Large intestine (tissue), 3 donors: Measurements from ENCODE around the gene KCNQ1. TPM values are rescaled to one million over a fixed set of nuclear protein-coding genes. Genes with fewer than 3 reads are reported as not detected.

ENCODE experiments used
- DNase-seq, 2 donors: peaks; one replicate each; pipeline versions ENCODE4 v3.0.0 to v3.0.0-alpha.2; 2013
- H3K27ac ChIP-seq: one replicate; pipeline ENCODE4 v1.5.1; 2013; ENCODE audit warnings: low read length
- H3K27me3 ChIP-seq: 2 replicates; pipeline ENCODE4 v1.6.1; 2013; ENCODE audit warnings: low read length; ENCODE audit not compliant: control insufficient read depth, insufficient read depth
- H3K36me3 ChIP-seq: 2 replicates; pipeline ENCODE4 v1.6.1; 2013; ENCODE audit warnings: low read length; ENCODE audit not compliant: control insufficient read depth, insufficient read depth
- H3K4me1 ChIP-seq: one replicate; pipeline ENCODE4 v1.6.1; 2013; ENCODE audit warnings: low read length; ENCODE audit not compliant: control insufficient read depth, insufficient read depth
- H3K4me3 ChIP-seq: one replicate; pipeline ENCODE4 v1.5.1; 2013; ENCODE audit warnings: low read length
- H3K9me3 ChIP-seq: one replicate; pipeline ENCODE4 v1.6.1; 2013; ENCODE audit warnings: mild to moderate bottlenecking, low read depth, low read length, moderate library complexity; ENCODE audit not compliant: control insufficient read depth
- WGBS: methylation state at CpG from one replicate; pipeline ENCODE4 v1.1.5; 2013; ENCODE audit warnings: low lambda C conversion rate; ENCODE audit not compliant: insufficient coverage; 5-methylcytosine and 5-hydroxymethylcytosine counted together
- polyA plus RNA-seq: library from polyadenylated mRNA; unstranded; fragments of 120-200 nt; gene quantifications from one replicate; pipeline ENCODE4 v1.2.1, GENCODE V29; 2013

Gene KCNQ1
- polyA plus RNA-seq, 1 donor = 19.5 TPM

GRCh38 chr11:2426221-2426620 is 18.6 kb upstream of the KCNQ1 start:
- H3K36me3 ChIP-seq = no peaks in the 10 kb centered on the region
- H3K4me1 ChIP-seq = no peaks in the 10 kb centered on the region
- no CpG with 5 or more reads among the region's 13 CpGs for WGBS
- H3K27ac ChIP-seq = no peak overlapping the region
- H3K4me3 ChIP-seq = no peak overlapping the region
- no peaks in the 10 kb centered on the region for H3K27me3 ChIP-seq
- no peak for DNase-seq
- H3K9me3 ChIP-seq = peaks cover 18% of the 10 kb centered on the region

DNA sequence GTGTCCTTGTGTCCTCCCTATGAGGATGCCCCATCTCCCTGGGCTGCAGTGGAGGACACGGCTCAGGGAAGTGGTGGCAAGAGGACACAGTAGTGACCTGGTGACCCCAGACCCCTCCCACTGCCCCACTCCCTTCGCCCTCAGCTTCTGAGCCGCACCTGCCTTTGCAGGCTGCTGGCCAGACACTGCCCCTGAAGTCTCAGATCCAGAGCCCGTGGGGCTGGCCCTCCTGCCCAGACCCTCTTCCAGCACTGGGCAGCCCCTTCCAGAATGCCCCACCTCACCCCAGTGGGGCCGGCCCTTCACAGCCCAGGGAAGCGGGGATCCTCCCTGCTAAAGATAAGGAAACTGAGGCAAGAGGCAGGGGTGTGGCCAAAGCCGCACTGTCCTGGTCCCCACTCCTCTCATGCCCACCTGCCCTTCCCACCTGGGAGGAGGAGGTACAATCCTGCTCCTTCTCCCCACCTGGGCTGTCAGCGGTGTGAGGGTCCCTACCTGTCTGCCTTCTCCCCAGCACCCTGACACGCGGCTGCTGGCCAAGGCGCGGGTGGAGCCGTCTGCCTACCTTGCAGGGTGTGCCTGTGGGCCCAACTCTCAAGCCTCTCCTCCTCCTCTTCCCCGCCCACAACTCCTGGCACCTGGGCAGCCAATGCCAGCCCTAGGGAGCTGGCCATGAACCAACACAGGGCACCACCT is 17.8 kb upstream of the KCNQ1 start:
- H3K27ac ChIP-seq = no peak overlapping the region
- no peak overlapping the region for H3K4me3 ChIP-seq
- H3K36me3 ChIP-seq = no peaks in the 10 kb centered on the region
- no peaks in the 10 kb centered on the region for H3K4me1 ChIP-seq
- WGBS = no CpG with 5 or more reads among the region's 14 CpGs
- no peaks in the 10 kb centered on the region for H3K27me3 ChIP-seq
- H3K9me3 ChIP-seq = peaks cover 18% of the 10 kb centered on the region
- DNase-seq = no peak

DNA sequence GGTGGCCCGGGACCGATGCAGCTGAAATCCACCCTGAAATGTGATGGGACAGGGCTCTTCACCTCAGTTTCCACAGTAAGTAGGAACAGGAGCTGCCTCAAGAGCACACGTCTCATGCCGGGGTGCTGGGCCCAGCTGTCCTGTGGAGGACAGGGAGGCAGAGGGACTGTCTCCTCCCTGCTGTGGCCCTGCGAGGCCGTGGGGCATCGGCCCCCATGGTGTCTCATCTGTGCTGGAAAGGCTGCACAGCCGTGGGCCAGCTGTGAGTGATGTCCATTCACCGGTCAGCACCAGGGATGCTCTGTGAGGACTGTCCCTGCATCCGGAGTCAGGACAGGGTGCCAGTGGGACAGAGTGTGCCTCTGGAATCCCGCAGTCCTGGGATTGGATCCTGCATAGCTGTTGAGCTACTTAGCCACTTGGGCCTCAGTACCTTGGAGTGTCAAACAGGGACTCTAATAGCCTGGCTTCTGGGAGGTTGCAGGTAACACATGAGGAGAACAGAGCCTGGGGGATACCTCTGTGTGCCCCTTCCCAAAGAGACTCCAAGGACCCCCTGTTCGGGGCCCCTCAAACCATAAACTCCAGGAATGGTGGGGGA is 17.0 kb upstream of the KCNQ1 start:
- Histone ChIP-seq H3K9me3 (peaks cover 18% of the 10 kb centered on the region), H3K4me3 (no peak overlapping the region), H3K36me3 (no peaks in the 10 kb centered on the region), H3K27ac (no peak overlapping the region), H3K27me3 (no peaks in the 10 kb centered on the region), H3K4me1 (no peaks in the 10 kb centered on the region)
- no peak for DNase-seq
- no CpG with 5 or more reads among the region's 12 CpGs for WGBS

- no peaks in the 10 kb centered on the region for H3K4me1 ChIP-seq
- no peaks in the 10 kb centered on the region for H3K36me3 ChIP-seq
- no peak overlapping the region for H3K4me3 ChIP-seq
- H3K27ac ChIP-seq = no peak overlapping the region
- WGBS = 92% methylated on average over 2 of the region's 8 CpGs
- DNase-seq = peak in 1 of 2 donors; percentile 35
- H3K9me3 ChIP-seq = peaks cover 18% of the 10 kb centered on the region
- H3K27me3 ChIP-seq = no peaks in the 10 kb centered on the region
Observed at GRCh38 chr11:2428322-2428795, 16.4 kb upstream of the KCNQ1 start.

- no CpG with 5 or more reads among the region's 1 CpG for WGBS
- Histone ChIP-seq H3K27ac (no peak overlapping the region), H3K4me1 (no peaks in the 10 kb centered on the region), H3K9me3 (peaks cover 15% of the 10 kb centered on the region), H3K27me3 (no peaks in the 10 kb centered on the region), H3K36me3 (no peaks in the 10 kb centered on the region), H3K4me3 (no peak overlapping the region)
- no peak for DNase-seq
Observed at GRCh38 chr11:2431395-2431794, 13.4 kb upstream of the KCNQ1 start.

GRCh38 chr11:2432171-2432621 is 12.6 kb upstream of the KCNQ1 start:
- Histone ChIP-seq H3K36me3 (no peaks in the 10 kb centered on the region), H3K4me1 (no peaks in the 10 kb centered on the region), H3K27me3 (no peaks in the 10 kb centered on the region), H3K4me3 (no peak overlapping the region), H3K9me3 (peaks cover 15% of the 10 kb centered on the region), H3K27ac (no peak overlapping the region)
- no peak for DNase-seq
- no CpG with 5 or more reads among the region's 15 CpGs for WGBS

DNA sequence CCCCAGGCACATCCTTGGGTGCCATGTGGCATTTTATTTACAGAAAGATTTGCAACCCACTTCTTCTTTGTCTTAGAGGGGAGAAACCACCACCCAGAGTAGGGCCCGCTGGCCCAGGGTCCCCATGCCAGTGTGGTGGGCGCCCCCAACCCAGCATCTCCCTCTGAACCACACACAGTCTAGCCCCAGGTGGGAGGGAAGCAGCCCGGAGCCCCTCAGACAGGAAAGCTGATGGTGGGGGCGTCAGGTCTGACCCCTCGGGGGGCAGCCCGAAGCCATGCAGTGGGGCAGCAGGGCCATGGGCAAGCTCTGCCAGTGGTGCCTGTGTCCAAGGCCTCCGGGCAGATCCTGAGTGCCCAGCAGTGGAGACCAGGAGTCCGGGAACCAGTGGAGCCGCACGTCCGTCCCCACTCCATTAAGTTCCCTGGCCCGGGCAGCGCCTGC is 12.2 kb upstream of the KCNQ1 start:
- Histone ChIP-seq H3K4me3 (no peak overlapping the region), H3K27ac (no peak overlapping the region), H3K36me3 (no peaks in the 10 kb centered on the region), H3K9me3 (peaks cover 15% of the 10 kb centered on the region), H3K27me3 (no peaks in the 10 kb centered on the region), H3K4me1 (no peaks in the 10 kb centered on the region)
- no CpG with 5 or more reads among the region's 13 CpGs for WGBS
- DNase-seq = no peak

- Histone ChIP-seq H3K27ac (no peak overlapping the region), H3K36me3 (no peaks in the 10 kb centered on the region), H3K9me3 (peaks cover 15% of the 10 kb centered on the region), H3K27me3 (no peaks in the 10 kb centered on the region), H3K4me1 (no peaks in the 10 kb centered on the region), H3K4me3 (no peak overlapping the region)
- no peak for DNase-seq
- no CpG with 5 or more reads among the region's 22 CpGs for WGBS
Observed at GRCh38 chr11:2433106-2433925, 11.5 kb upstream of the KCNQ1 start.

DNA sequence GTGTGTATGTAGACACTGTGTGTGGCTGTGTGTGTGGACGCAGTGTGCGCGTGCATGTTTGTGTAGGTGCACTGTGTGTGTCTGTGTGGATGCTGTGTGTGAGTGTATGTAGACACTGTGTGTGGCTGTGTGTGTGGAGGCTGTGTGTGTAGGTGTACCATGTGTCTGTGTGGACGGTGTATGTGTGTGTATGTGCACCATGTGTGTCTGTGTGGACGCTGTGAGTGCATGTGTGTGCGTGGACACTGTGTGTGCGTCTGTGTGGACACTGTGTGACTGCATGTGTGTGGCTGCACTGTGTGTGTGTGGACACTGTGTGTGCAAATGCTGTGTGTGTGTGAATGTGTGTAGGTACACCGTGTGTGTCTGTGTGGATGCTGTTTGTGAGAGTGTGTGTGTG is 10.8 kb upstream of the KCNQ1 start:
- no peaks in the 10 kb centered on the region for H3K4me1 ChIP-seq
- no peak overlapping the region for H3K27ac ChIP-seq
- no peaks in the 10 kb centered on the region for H3K27me3 ChIP-seq
- 80% methylated on average over 1 of the region's 8 CpGs for WGBS
- H3K9me3 ChIP-seq = peaks cover 10% of the 10 kb centered on the region
- no peak for DNase-seq
- no peak overlapping the region for H3K4me3 ChIP-seq
- H3K36me3 ChIP-seq = no peaks in the 10 kb centered on the region

DNA sequence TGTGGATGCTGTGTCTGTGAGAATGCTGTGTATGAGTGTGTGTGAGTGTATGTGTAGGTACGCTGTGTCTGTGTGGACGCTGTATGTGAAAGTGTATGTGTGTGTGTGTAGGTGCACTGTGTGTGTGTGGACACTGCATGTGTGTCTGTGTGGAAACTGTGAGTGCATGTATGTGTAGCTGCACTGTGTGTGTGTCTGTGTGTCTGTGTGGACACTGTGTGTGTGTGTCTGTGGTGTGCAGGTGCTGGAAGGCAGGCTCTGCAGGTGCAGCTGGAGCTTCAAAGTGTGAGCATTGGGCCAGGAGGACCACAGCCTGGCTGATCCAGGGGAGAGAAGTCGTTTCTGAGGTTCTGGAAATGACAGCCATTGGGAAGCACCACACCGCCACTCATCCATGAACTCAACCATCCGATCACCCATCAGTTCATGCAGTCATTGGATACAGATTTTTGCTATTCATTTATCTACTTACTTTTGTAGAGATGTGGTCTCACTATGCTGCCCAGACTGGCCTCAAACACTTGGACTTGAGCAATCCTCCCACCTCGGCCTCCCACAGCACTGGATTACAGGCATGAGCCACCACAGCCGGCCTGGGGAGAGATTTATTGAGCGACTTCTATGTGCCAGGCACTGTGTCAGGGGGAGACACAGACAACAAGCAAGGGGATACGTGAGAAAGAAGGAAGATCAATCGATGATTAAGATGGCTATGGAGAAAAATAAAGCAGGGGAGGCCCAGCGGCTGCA is 10.1 kb upstream of the KCNQ1 start:
- no peak for DNase-seq
- Histone ChIP-seq H3K9me3 (peaks cover 6% of the 10 kb centered on the region), H3K27ac (no peak overlapping the region), H3K4me3 (no peak overlapping the region), H3K4me1 (no peaks in the 10 kb centered on the region), H3K27me3 (no peaks in the 10 kb centered on the region), H3K36me3 (no peaks in the 10 kb centered on the region)
- WGBS = 82% methylated on average over 2 of the region's 11 CpGs
